Liver (tissue), 9 donors: ENCODE measurements around the gene SLC6A11. TPM values are rescaled to one million over a fixed set of nuclear protein-coding genes. Genes with fewer than 3 reads are reported as not detected.

Experiments
- DNase-seq: peaks from one replicate; pipeline ENCODE4 v3.0.0-alpha.2; 2017; ENCODE audit warnings: low spot score
- H3K27ac ChIP-seq, 2 donors: one replicate each; pipeline ENCODE4 v1.7.0; 2013; ENCODE audit warnings: inconsistent platforms in 2 of 2, low read length in 2 of 2, control low read depth in 1 of 2, low read depth in 1 of 2, mild to moderate bottlenecking in 1 of 2
- H3K27me3 ChIP-seq, 4 donors: one replicate each; pipeline versions ENCODE4 v1.6.1 to v1.7.0; 2013; ENCODE audit warnings: low read length in 3 of 4, inconsistent platforms in 1 of 4, mild to moderate bottlenecking in 1 of 4, moderate library complexity in 1 of 4; ENCODE audit not compliant: control insufficient read depth in 4 of 4, insufficient read depth in 4 of 4
- H3K36me3 ChIP-seq, 4 donors: one replicate each; pipeline versions ENCODE4 v1.6.1 to v1.7.0; 2013; ENCODE audit warnings: low read length in 3 of 4, mild to moderate bottlenecking in 3 of 4, low read depth in 1 of 4, moderate library complexity in 1 of 4; ENCODE audit not compliant: control insufficient read depth in 4 of 4, insufficient read depth in 3 of 4
- H3K4me1 ChIP-seq, 4 donors: one replicate each; pipeline versions ENCODE4 v1.6.1 to v1.7.0; 2013; ENCODE audit warnings: low read length in 3 of 4, mild to moderate bottlenecking in 3 of 4, moderate library complexity in 1 of 4; ENCODE audit not compliant: control insufficient read depth in 4 of 4, insufficient read depth in 4 of 4
- H3K4me3 ChIP-seq, 3 donors: one replicate each; pipeline versions ENCODE4 v1.6.1 to v1.7.0; 2013; ENCODE audit warnings: low read length in 3 of 3, control low read depth in 1 of 3, low read depth in 1 of 3, mild to moderate bottlenecking in 1 of 3
- H3K9ac ChIP-seq, 2 donors: one replicate each; pipeline ENCODE4 v1.7.0; 2013; ENCODE audit warnings: low read length in 2 of 2, mild to moderate bottlenecking in 2 of 2, moderate library complexity in 2 of 2, control low read depth in 1 of 2, low read depth in 1 of 2
- H3K9me3 ChIP-seq, 4 donors: one replicate each; pipeline versions ENCODE4 v1.6.1 to v1.7.0; 2013; ENCODE audit warnings: low read length in 3 of 4; ENCODE audit not compliant: control insufficient read depth in 4 of 4
- ATF3 ChIP-seq: IDR thresholded peaks from 2 replicates; pipeline ENCODE4 v1.6.1; 2016; ENCODE audit warnings: antibody characterized with exemption
- EGR1 ChIP-seq, 2 donors: IDR thresholded peaks; 2 replicates each; pipeline ENCODE4 v1.6.1; 2016 to 2018; ENCODE audit warnings: antibody characterized with exemption in 2 of 2, low read depth in 2 of 2
- FOXA1 ChIP-seq: IDR thresholded peaks from 2 replicates; pipeline ENCODE4 v1.6.1; 2016; ENCODE audit warnings: antibody characterized with exemption
- FOXA2 ChIP-seq: IDR thresholded peaks from 2 replicates; pipeline ENCODE4 v1.6.1; 2016; ENCODE audit warnings: antibody characterized with exemption
- GABPA ChIP-seq, 2 donors: IDR thresholded peaks in 1 of 2; conservative IDR thresholded peaks in 1 of 2; 2 replicates each; pipeline ENCODE4 v1.6.1; 2016; ENCODE audit warnings: antibody characterized with exemption in 2 of 2, mild to moderate bottlenecking in 1 of 2, moderate library complexity in 1 of 2
- HNF4A ChIP-seq, 2 donors: conservative IDR thresholded peaks; 2 replicates each; pipeline ENCODE4 v1.6.1; 2016; ENCODE audit warnings: antibody characterized with exemption in 2 of 2, mild to moderate bottlenecking in 2 of 2
- HNF4G ChIP-seq: IDR thresholded peaks from 2 replicates; pipeline ENCODE4 v1.6.1; 2016; ENCODE audit warnings: antibody characterized with exemption
- JUND ChIP-seq, 2 donors: IDR thresholded peaks; 2 replicates each; pipeline ENCODE4 v1.6.1; 2016; ENCODE audit warnings: antibody characterized with exemption in 2 of 2
- MAX ChIP-seq: IDR thresholded peaks from 2 replicates; pipeline ENCODE4 v1.6.1; 2016; ENCODE audit warnings: antibody characterized with exemption
- NR2F2 ChIP-seq: IDR thresholded peaks from 2 replicates; pipeline ENCODE4 v1.6.1; 2016; ENCODE audit warnings: antibody characterized with exemption
- RAD21 ChIP-seq, 2 donors: IDR thresholded peaks; 2 replicates each; pipeline ENCODE4 v1.6.1; 2016; ENCODE audit warnings: antibody characterized with exemption in 2 of 2, mild to moderate bottlenecking in 2 of 2
- REST ChIP-seq: IDR thresholded peaks from 2 replicates; pipeline ENCODE4 v1.6.1; 2016; ENCODE audit warnings: antibody characterized with exemption, mild to moderate bottlenecking
- RXRA ChIP-seq, 2 donors: IDR thresholded peaks; 2 replicates each; pipeline ENCODE4 v1.6.1; 2017 to 2018; ENCODE audit warnings: antibody characterized with exemption in 2 of 2, mild to moderate bottlenecking in 1 of 2
- SP1 ChIP-seq: IDR thresholded peaks from 2 replicates; pipeline ENCODE4 v1.6.1; 2018; ENCODE audit warnings: antibody characterized with exemption, mild to moderate bottlenecking
- TAF1 ChIP-seq: conservative IDR thresholded peaks from 2 replicates; pipeline ENCODE4 v1.6.1; 2016; ENCODE audit warnings: antibody characterized with exemption, mild to moderate bottlenecking
- YY1 ChIP-seq: IDR thresholded peaks from 2 replicates; pipeline ENCODE4 v1.6.1; 2016; ENCODE audit warnings: antibody characterized with exemption, mild to moderate bottlenecking
- ZBTB33 ChIP-seq: IDR thresholded peaks from 2 replicates; pipeline ENCODE4 v1.6.1; 2016; ENCODE audit warnings: antibody characterized with exemption
- WGBS: extraction: QIAGEN DNeasy Blood & Tissue Kit; methylation state at CpG from one replicate; pipeline ENCODE4 v1.1.7; 2013; 5-methylcytosine and 5-hydroxymethylcytosine counted together
- polyA plus RNA-seq, 2 donors: library from polyadenylated mRNA; stranded (reverse) in 1 of 2; unstranded in 1 of 2; fragments of 200-250 nt in 1 of 2; fragments of >200 nt in 1 of 2; fragmentation: Nextera tagmentation in 1 of 2; extraction: Ambion mirVana in 1 of 2; gene quantifications; one replicate each; pipeline versions ENCODE4 v1.2.1 to v1.2.3, GENCODE V29; 2013 to 2015
- total RNA-seq, 2 donors: library from RNA; depleted of rRNA; stranded (reverse); fragments of >200 nt; gene quantifications; one replicate each; pipeline ENCODE4 v1.2.3, GENCODE V29; 2014
- donor health status: healthy.
- donor health status: healthy.
- donor health status: healthy.
- donor health status: healthy.
- donor health status: healthy.

The SLC6A11 gene
- total and polyA plus RNA-seq, 4 donors: under 0.01 to 7.1 (median 0.01) TPM; not detected in 1

GRCh38 chr3:10778492-10779292, 37.3 kb upstream of the SLC6A11 start:
- no peaks in the 10 kb centered on the region for H3K36me3 ChIP-seq
- no peak overlapping the region for H3K4me3 ChIP-seq
- H3K9me3 ChIP-seq: peaks cover 0 to under 1% (median 0%) of the 10 kb centered on the region in 4 donors
- H3K9ac ChIP-seq: no peak overlapping the region
- no peak for TF ChIP-seq GABPA (IDR thresholded peaks at IDR 0.05 in 1 of 2, conservative IDR thresholded peaks at IDR 0.05 in 1 of 2)
- no peak for TF ChIP-seq ATF3
- TF ChIP-seq NR2F2: no peak
- TF ChIP-seq JUND (IDR thresholded peaks at IDR 0.05): no peak
- no peak for TF ChIP-seq EGR1 (IDR thresholded peaks at IDR 0.05; ENCODE audit: low read depth in 2 of 2)
- no peak for TF ChIP-seq HNF4G
- TF ChIP-seq SP1: no peak
- no peak for TF ChIP-seq REST
- TF ChIP-seq MAX: no peak
- DNase-seq: no peak
- H3K27me3 ChIP-seq: peaks cover 0 to under 1% (median 0%) of the 10 kb centered on the region in 4 donors
- H3K4me1 ChIP-seq: no peaks in the 10 kb centered on the region
- WGBS: 86% methylated on average over 8 of the region's 8 CpGs
- no peak overlapping the region for H3K27ac ChIP-seq

GRCh38 chr3:10779293-10779805, 36.7 kb upstream of the SLC6A11 start:
- no peaks in the 10 kb centered on the region for H3K4me1 ChIP-seq
- no peak overlapping the region for H3K9ac ChIP-seq
- TF ChIP-seq YY1 (no peak), TAF1 (no peak), NR2F2 (no peak), GABPA (IDR thresholded peaks at IDR 0.05 in 1 of 2, conservative IDR thresholded peaks at IDR 0.05 in 1 of 2) (no peak), HNF4A (conservative IDR thresholded peaks at IDR 0.05) (no peak), FOXA1 (no peak), HNF4G (no peak)
- H3K27me3 ChIP-seq: no peaks in the 10 kb centered on the region
- no peaks in the 10 kb centered on the region for H3K36me3 ChIP-seq
- no peak for DNase-seq
- no peak overlapping the region for H3K27ac ChIP-seq
- no peaks in the 10 kb centered on the region for H3K9me3 ChIP-seq
- H3K4me3 ChIP-seq: no peak overlapping the region
- 66% methylated on average over 8 of the region's 8 CpGs for WGBS

- H3K9ac ChIP-seq: no peak overlapping the region
- no peak overlapping the region for H3K27ac ChIP-seq
- H3K36me3 ChIP-seq: no peaks in the 10 kb centered on the region
- 86% methylated on average over 5 of the region's 5 CpGs for WGBS
- H3K4me3 ChIP-seq: no peak overlapping the region
- no peaks in the 10 kb centered on the region for H3K27me3 ChIP-seq
- DNase-seq: no peak
- no peaks in the 10 kb centered on the region for H3K9me3 ChIP-seq
- H3K4me1 ChIP-seq: no peaks in the 10 kb centered on the region
- TF ChIP-seq RXRA (IDR thresholded peaks at IDR 0.05) (no peak), TAF1 (no peak), ZBTB33 (no peak), NR2F2 (no peak), FOXA1 (no peak), ATF3 (no peak), RAD21 (IDR thresholded peaks at IDR 0.05) (no peak), JUND (IDR thresholded peaks at IDR 0.05) (no peak), SP1 (no peak), FOXA2 (no peak), MAX (no peak)
These were observed 35.8 kb upstream of the SLC6A11 start for GRCh38 chr3:10780243-10780642.
